HG03571 (cell line): Measurements from ENCODE around the gene C2orf42.
"Not testable (repeated sequence)": the region's sequence is repeated elsewhere in the genome, so short reads cannot be mapped to it uniquely, and the experiment has no call there.

Source experiments
- ATAC-seq: cut with Tn5 transposase; IDR thresholded peaks from one replicate; pipeline ENCODE4 v1.9.1; 2021; ENCODE audit not compliant: unreplicated experiment

The C2orf42 gene

GRCh38 chr2:70190418-70191243, at the start of gene C2orf42:
TSS of gene C2orf42 (minus strand) at chr2:70191019. CDS start at chr2:70181985, 9,034 bp downstream.
- ATAC-seq: peak; percentile 81

GRCh38 chr2:70240599-70240998, 49.8 kb upstream of the C2orf42 start:
- no peak for ATAC-seq

GRCh38 chr2:70233926-70234325, 43.1 kb upstream of the C2orf42 start:
- no peak for ATAC-seq

GRCh38 chr2:70226781-70227180, 36.0 kb upstream of the C2orf42 start:
- no peak for ATAC-seq

- not testable (repeated sequence) for ATAC-seq
Measured at GRCh38 chr2:70223305-70223704, 32.5 kb upstream of the C2orf42 start.

GRCh38 chr2:70214953-70215549, 24.2 kb upstream of the C2orf42 start:
- ATAC-seq: no peak

GRCh38 chr2:70214365-70214764, 23.5 kb upstream of the C2orf42 start:
- no peak for ATAC-seq

- ATAC-seq: no peak
Measured at GRCh38 chr2:70212298-70212932, 21.6 kb upstream of the C2orf42 start.

GRCh38 chr2:70211595-70211994, 20.8 kb upstream of the C2orf42 start:
- ATAC-seq: no peak

- ATAC-seq: no peak
Measured at GRCh38 chr2:70204452-70204851, 13.6 kb upstream of the C2orf42 start.

- no peak for ATAC-seq
Measured at GRCh38 chr2:70203086-70203485, 12.3 kb upstream of the C2orf42 start.

- no peak for ATAC-seq
Measured at GRCh38 chr2:70202236-70202806, 11.5 kb upstream of the C2orf42 start.

GRCh38 chr2:70201831-70202230, 11.0 kb upstream of the C2orf42 start:
- no peak for ATAC-seq

GRCh38 chr2:70201225-70201768, 10.5 kb upstream of the C2orf42 start:
- no peak for ATAC-seq

GRCh38 chr2:70199320-70199864, 8.6 kb upstream of the C2orf42 start:
- ATAC-seq: no peak

GRCh38 chr2:70192516-70192915, 1.7 kb upstream of the C2orf42 start:
- ATAC-seq: no peak

GRCh38 chr2:70191244-70191735, 471 bp upstream of the C2orf42 start:
- ATAC-seq: no peak

GRCh38 chr2:70188460-70188859, 2.4 kb downstream of the C2orf42 start:
- no peak for ATAC-seq

GRCh38 chr2:70187170-70187569, 3.6 kb downstream of the C2orf42 start:
- not testable (repeated sequence) for ATAC-seq

GRCh38 chr2:70182689-70183088, 8.1 kb downstream of the C2orf42 start:
- no peak for ATAC-seq
